IgD-negative memory B cell (primary cell): ENCODE data around the gene VDR. TPM values are rescaled to one million over a fixed set of nuclear protein-coding genes. Genes with fewer than 3 reads are reported as not detected.

Source experiments
- H3K27ac Mint-ChIP-seq, 3 donors: one replicate each; pipeline ENCODE4 v1.8.0; 2020 to 2022; ENCODE audit warnings: mild to moderate bottlenecking in 3 of 3, mixed read lengths in 3 of 3, moderate library complexity in 1 of 3
- H3K27me3 Mint-ChIP-seq: one replicate; pipeline ENCODE4 v1.8.0; 2021; ENCODE audit warnings: mixed read lengths
- H3K36me3 Mint-ChIP-seq: one replicate; pipeline ENCODE4 v1.8.0; 2020; ENCODE audit warnings: mild to moderate bottlenecking, mixed read lengths
- H3K4me1 Mint-ChIP-seq, 3 donors: one replicate each; pipeline ENCODE4 v1.8.0; 2020 to 2022; ENCODE audit warnings: mixed read lengths in 3 of 3, mild to moderate bottlenecking in 1 of 3
- H3K4me3 Mint-ChIP-seq, 4 donors: one replicate each; pipeline ENCODE4 v1.8.0; 2020 to 2022; ENCODE audit warnings: mild to moderate bottlenecking in 4 of 4, mixed read lengths in 4 of 4, moderate library complexity in 3 of 4
- H3K9me3 Mint-ChIP-seq, 3 donors: one replicate each; pipeline ENCODE4 v1.8.0; 2020 to 2021; ENCODE audit warnings: mixed read lengths in 3 of 3, mild to moderate bottlenecking in 1 of 3
- polyA plus RNA-seq: library from polyadenylated mRNA; unstranded; fragments of 300-500 nt; fragmentation: Illumina TruSeq; gene quantifications from one replicate; pipeline ENCODE4 v1.2.3, GENCODE V29; 2021

Gene VDR
- polyA plus RNA-seq, 1 donor from 2014 or later = 0.61 TPM

GRCh38 chr12:47908738-47909137 lies 3.9 kb upstream of the VDR start:
- Mint-ChIP-seq H3K4me3 (no peak overlapping the region), H3K27me3 (peaks cover 7% of the 10 kb centered on the region), H3K4me1 (peaks cover 9 to 13% (median 10%) of the 10 kb centered on the region in 3 donors), H3K27ac (no peak overlapping the region), H3K36me3 (no peaks in the 10 kb centered on the region), H3K9me3 (no peaks in the 10 kb centered on the region)

- H3K36me3 Mint-ChIP-seq = no peaks in the 10 kb centered on the region
- no peak overlapping the region for H3K27ac Mint-ChIP-seq
- H3K4me1 Mint-ChIP-seq = peaks cover 9 to 17% (median 16%) of the 10 kb centered on the region in 3 donors
- H3K27me3 Mint-ChIP-seq = peaks cover 4% of the 10 kb centered on the region
- H3K4me3 Mint-ChIP-seq = peak overlapping the region in 1 of 4 donors; percentile 80
- H3K9me3 Mint-ChIP-seq = no peaks in the 10 kb centered on the region
These were observed 3.2 kb upstream of the VDR start for GRCh38 chr12:47907851-47908454.

GRCh38 chr12:47903927-47904712 lies 674 bp downstream of the VDR start:
- Mint-ChIP-seq H3K27me3 (peaks cover 17% of the 10 kb centered on the region), H3K36me3 (no peaks in the 10 kb centered on the region), H3K27ac (no peak overlapping the region), H3K9me3 (no peaks in the 10 kb centered on the region), H3K4me3 (peak overlapping the region; percentile 78 to 95 (median 90)), H3K4me1 (peaks cover 9 to 22% (median 16%) of the 10 kb centered on the region in 3 donors)

GRCh38 chr12:47903151-47903611 lies 1.6 kb downstream of the VDR start:
- Mint-ChIP-seq H3K9me3 (no peaks in the 10 kb centered on the region), H3K4me1 (peaks cover 9 to 22% (median 16%) of the 10 kb centered on the region in 3 donors), H3K27me3 (peaks cover 18% of the 10 kb centered on the region), H3K4me3 (peak overlapping the region in 3 of 4 donors; percentile 36 to 81 (median 73)), H3K36me3 (no peaks in the 10 kb centered on the region), H3K27ac (no peak overlapping the region)

- H3K27ac Mint-ChIP-seq = no peak overlapping the region
- no peaks in the 10 kb centered on the region for H3K36me3 Mint-ChIP-seq
- peaks cover 23% of the 10 kb centered on the region for H3K27me3 Mint-ChIP-seq
- peaks cover 9 to 22% (median 16%) of the 10 kb centered on the region in 3 donors for H3K4me1 Mint-ChIP-seq
- H3K9me3 Mint-ChIP-seq = no peaks in the 10 kb centered on the region
- peak overlapping the region in 1 of 4 donors; percentile 41 for H3K4me3 Mint-ChIP-seq
These were observed 2.6 kb downstream of the VDR start for GRCh38 chr12:47902131-47902639.

GRCh38 chr12:47901718-47902093 lies 3.1 kb downstream of the VDR start:
- Mint-ChIP-seq H3K36me3 (no peaks in the 10 kb centered on the region), H3K27me3 (peaks cover 28% of the 10 kb centered on the region), H3K27ac (peak overlapping the region in 1 of 3 donors; percentile 70), H3K4me1 (peaks cover 9 to 22% (median 16%) of the 10 kb centered on the region in 3 donors), H3K4me3 (peak overlapping the region in 2 of 4 donors; percentile 41 to 60), H3K9me3 (no peaks in the 10 kb centered on the region)

- Mint-ChIP-seq H3K27ac (peak overlapping the region in 1 of 3 donors; percentile 70), H3K27me3 (peaks cover 28% of the 10 kb centered on the region), H3K4me3 (peak overlapping the region in 2 of 4 donors; percentile 60 to 80), H3K36me3 (no peaks in the 10 kb centered on the region), H3K9me3 (no peaks in the 10 kb centered on the region), H3K4me1 (peaks cover 9 to 22% (median 16%) of the 10 kb centered on the region in 3 donors)
These were observed 3.6 kb downstream of the VDR start for GRCh38 chr12:47901063-47901717.

GRCh38 chr12:47900131-47901062 lies 4.4 kb downstream of the VDR start:
- no peaks in the 10 kb centered on the region for H3K9me3 Mint-ChIP-seq
- H3K36me3 Mint-ChIP-seq = no peaks in the 10 kb centered on the region
- H3K27ac Mint-ChIP-seq = peak overlapping the region in 1 of 3 donors; percentile 59
- peak overlapping the region in 1 of 4 donors; percentile 80 for H3K4me3 Mint-ChIP-seq
- peaks cover 32% of the 10 kb centered on the region for H3K27me3 Mint-ChIP-seq
- H3K4me1 Mint-ChIP-seq = peaks cover 5 to 19% (median 16%) of the 10 kb centered on the region in 3 donors

GRCh38 chr12:47899466-47899865 lies 5.3 kb downstream of the VDR start:
- Mint-ChIP-seq H3K4me3 (peak overlapping the region in 1 of 4 donors; percentile 42), H3K27me3 (peaks cover 38% of the 10 kb centered on the region)

GRCh38 chr12:47896633-47897032 lies 8.2 kb downstream of the VDR start:
- Mint-ChIP-seq H3K36me3 (no peaks in the 10 kb centered on the region), H3K4me1 (peaks cover 4 to 18% (median 14%) of the 10 kb centered on the region in 3 donors), H3K27ac (no peak overlapping the region), H3K9me3 (no peaks in the 10 kb centered on the region), H3K4me3 (no peak overlapping the region), H3K27me3 (peaks cover 39% of the 10 kb centered on the region)

More at GRCh38 chr12:47899466-47899865, 5.3 kb downstream of the VDR start:
- Mint-ChIP-seq H3K27ac (no peak overlapping the region), H3K9me3 (no peaks in the 10 kb centered on the region), H3K36me3 (no peaks in the 10 kb centered on the region), H3K4me1 (peaks cover 3 to 15% (median 13%) of the 10 kb centered on the region in 3 donors)

GRCh38 chr12:47896022-47896421 lies 8.8 kb downstream of the VDR start:
- Mint-ChIP-seq H3K4me3 (peak overlapping the region in 1 of 4 donors; percentile 77), H3K27ac (no peak overlapping the region), H3K4me1 (peaks cover 4 to 17% (median 14%) of the 10 kb centered on the region in 3 donors), H3K9me3 (no peaks in the 10 kb centered on the region), H3K27me3 (peaks cover 32% of the 10 kb centered on the region), H3K36me3 (no peaks in the 10 kb centered on the region)

- Mint-ChIP-seq H3K27ac (no peak overlapping the region), H3K9me3 (no peaks in the 10 kb centered on the region), H3K4me3 (no peak overlapping the region), H3K27me3 (peaks cover 28% of the 10 kb centered on the region), H3K4me1 (peaks cover 4 to 14% (median 14%) of the 10 kb centered on the region in 3 donors), H3K36me3 (no peaks in the 10 kb centered on the region)
These were observed 10.1 kb downstream of the VDR start for GRCh38 chr12:47894652-47895051.

GRCh38 chr12:47894068-47894467 lies 10.7 kb downstream of the VDR start:
- Mint-ChIP-seq H3K27ac (no peak overlapping the region), H3K4me1 (peaks cover 4 to 14% (median 14%) of the 10 kb centered on the region in 3 donors)

GRCh38 chr12:47892819-47893218 lies 12.0 kb downstream of the VDR start:
- Mint-ChIP-seq H3K4me3 (no peak overlapping the region), H3K36me3 (no peaks in the 10 kb centered on the region), H3K9me3 (no peaks in the 10 kb centered on the region), H3K4me1 (peaks cover 9 to 14% (median 14%) of the 10 kb centered on the region in 3 donors), H3K27ac (no peak overlapping the region), H3K27me3 (peaks cover 22% of the 10 kb centered on the region)

More at GRCh38 chr12:47894068-47894467, 10.7 kb downstream of the VDR start:
- peaks cover 22% of the 10 kb centered on the region for H3K27me3 Mint-ChIP-seq
- H3K36me3 Mint-ChIP-seq = no peaks in the 10 kb centered on the region
- H3K9me3 Mint-ChIP-seq = no peaks in the 10 kb centered on the region
- H3K4me3 Mint-ChIP-seq = peak overlapping the region in 1 of 4 donors; percentile 79
